Measurements from ENCODE around the gene SPATA19. TPM values are rescaled to one million over a fixed set of nuclear protein-coding genes. Genes with fewer than 3 reads are reported as not detected.

The SPATA19 gene
- total RNA-seq, 2 donors from 2014 or later = not detected

- no peak for DNase-seq (ENCODE audit: low spot score)
- intact Hi-C loops (cut with DNase I) = no loop called here
Observed at GRCh38 chr11:133841279-133842043, 3.9 kb downstream of the SPATA19 start.

- DNase-seq (ENCODE audit: low spot score) = no peak
- intact Hi-C loops (cut with DNase I) = no loop called here
Observed at GRCh38 chr11:133840479-133840941, 4.8 kb downstream of the SPATA19 start.

GRCh38 chr11:133835593-133836548, 9.4 kb downstream of the SPATA19 start:
- no peak for DNase-seq (ENCODE audit: low spot score)
- intact Hi-C loops (cut with DNase I) = loop anchor here (5.0 to 10.0 kb wide), 2 partner anchors 701 to 704 kb away; no protein-coding TSS in a partner anchor

GRCh38 chr11:133834682-133835592, 10.4 kb downstream of the SPATA19 start:
- intact Hi-C loops (cut with DNase I) = loop anchor here (5.0 to 10.0 kb wide), 2 partner anchors 700 to 703 kb away; no protein-coding TSS in a partner anchor
- DNase-seq (ENCODE audit: low spot score) = no peak

- intact Hi-C loops (cut with DNase I) = loop anchor here in 1 of 2 donors (10.0 kb wide), 1 partner anchor 699 kb away; no protein-coding TSS in a partner anchor
- no peak for DNase-seq (ENCODE audit: low spot score)
Observed at GRCh38 chr11:133833898-133834681, 11.2 kb downstream of the SPATA19 start.

- no peak for DNase-seq (ENCODE audit: low spot score)
- intact Hi-C loops (cut with DNase I) = loop anchor here in 1 of 2 donors (10.0 kb wide), 1 partner anchor 698 kb away; no protein-coding TSS in a partner anchor
Observed at GRCh38 chr11:133832991-133833897, 12.1 kb downstream of the SPATA19 start.

- no peak for DNase-seq (ENCODE audit: low spot score)
- intact Hi-C loops (cut with DNase I) = loop anchor here in 1 of 2 donors (10.0 kb wide), 1 partner anchor 698 kb away; no protein-coding TSS in a partner anchor
Observed at GRCh38 chr11:133832096-133832990, 13.0 kb downstream of the SPATA19 start.

- intact Hi-C loops (cut with DNase I) = loop anchor here in 1 of 2 donors (10.0 kb wide), 1 partner anchor 696 kb away; no protein-coding TSS in a partner anchor
- DNase-seq (ENCODE audit: low spot score) = no peak
Observed at GRCh38 chr11:133830931-133831907, 14.1 kb downstream of the SPATA19 start.

GRCh38 chr11:133829566-133829965, 15.7 kb downstream of the SPATA19 start:
- intact Hi-C loops (cut with DNase I) = no loop called here
- DNase-seq (ENCODE audit: low spot score) = no peak

- intact Hi-C loops (cut with DNase I) = no loop called here
- no peak for DNase-seq (ENCODE audit: low spot score)
Observed at GRCh38 chr11:133828871-133829270, 16.4 kb downstream of the SPATA19 start.

GRCh38 chr11:133827556-133827955, 17.8 kb downstream of the SPATA19 start:
- intact Hi-C loops (cut with DNase I) = no loop called here
- no peak for DNase-seq (ENCODE audit: low spot score)

GRCh38 chr11:133826866-133827265, 18.4 kb downstream of the SPATA19 start:
- no peak for DNase-seq (ENCODE audit: low spot score)
- intact Hi-C loops (cut with DNase I) = no loop called here

GRCh38 chr11:133825666-133826065, 19.6 kb downstream of the SPATA19 start:
- intact Hi-C loops (cut with DNase I) = no loop called here

GRCh38 chr11:133825156-133825555, 20.2 kb downstream of the SPATA19 start:
- intact Hi-C loops (cut with DNase I) = no loop called here
- DNase-seq (ENCODE audit: low spot score) = no peak

More at GRCh38 chr11:133825666-133826065, 19.6 kb downstream of the SPATA19 start:
- DNase-seq (ENCODE audit: low spot score) = no peak

GRCh38 chr11:133824593-133824992, 20.7 kb downstream of the SPATA19 start:
- intact Hi-C loops (cut with DNase I) = no loop called here
- no peak for DNase-seq (ENCODE audit: low spot score)
